COLO668 (cell line): ENCODE measurements around the gene HOXC11.

Experiments
- DNase-seq: peaks from one replicate; lab custom pipeline; 2025; ENCODE audit not compliant: unreplicated experiment; lab: John Stamatoyannopoulos, UW

HOXC11 gene

DNA sequence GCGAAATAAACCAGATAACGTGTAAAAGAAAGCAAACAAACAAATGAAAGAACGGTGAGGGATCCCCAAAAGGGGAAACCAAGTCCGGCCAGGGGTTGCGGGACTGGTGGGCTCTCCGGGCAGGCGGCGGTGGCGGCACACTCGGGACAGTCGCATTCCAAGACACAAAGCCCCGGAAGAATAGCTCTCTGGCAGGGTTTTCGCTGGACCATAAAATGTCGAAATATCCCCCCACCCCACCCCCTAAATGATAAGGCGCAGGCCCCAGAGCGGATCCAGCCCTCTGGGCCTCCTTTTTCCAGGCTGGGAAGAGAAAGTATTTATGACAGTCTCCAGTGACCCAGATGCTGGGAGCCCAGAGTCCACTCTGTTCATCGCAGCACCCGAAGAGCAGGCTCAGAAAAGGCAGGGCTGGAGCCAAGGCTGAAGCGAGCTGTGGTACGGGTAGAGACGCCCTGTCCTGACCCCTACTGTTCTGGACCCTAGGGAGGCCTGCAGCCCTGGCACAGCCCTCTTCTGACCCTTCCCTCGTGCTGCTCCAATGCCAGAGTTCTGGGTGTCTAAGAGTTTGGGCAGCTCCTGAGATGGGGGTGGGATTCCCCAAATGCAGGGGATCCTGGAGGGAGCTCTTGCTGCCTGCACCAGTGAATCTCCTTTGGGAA, 33.8 kb downstream of the HOXC11 start:
- DNase-seq = no peak

DNA sequence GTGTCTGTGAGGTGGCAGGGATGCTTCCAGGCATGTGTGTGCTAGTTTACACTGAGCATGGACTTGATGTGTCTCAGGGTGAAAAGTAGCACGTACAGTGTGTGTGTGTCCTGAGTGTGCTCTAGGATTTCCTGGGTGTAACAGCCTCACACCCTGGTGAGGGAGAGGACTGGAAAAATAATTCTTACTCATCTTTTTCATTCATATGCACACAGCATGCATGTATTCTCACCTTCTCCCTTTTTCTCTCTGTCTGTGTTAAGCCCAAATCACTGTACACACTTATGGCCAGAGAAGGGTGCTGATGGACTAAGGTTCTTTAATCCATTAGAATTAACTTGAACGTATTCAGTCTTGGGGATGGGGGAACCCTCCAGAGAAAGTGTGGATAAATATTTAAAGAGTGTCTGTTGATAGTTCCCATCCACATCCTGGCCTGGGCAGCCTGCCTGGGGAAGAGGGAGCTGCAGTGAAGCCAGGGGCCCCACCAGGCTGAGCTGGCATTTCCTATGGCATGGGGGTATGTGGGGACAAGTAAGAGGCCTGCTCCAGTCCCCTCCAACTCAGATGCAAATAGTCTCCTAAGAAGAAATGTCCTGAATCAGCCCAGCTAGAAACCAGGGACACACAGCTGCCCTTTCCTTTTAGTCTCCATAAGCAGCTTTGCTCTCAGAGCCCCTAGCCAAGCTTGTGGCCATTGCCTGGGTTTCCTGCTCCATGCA, 34.8 kb downstream of the HOXC11 start:
- DNase-seq = no peak

DNA sequence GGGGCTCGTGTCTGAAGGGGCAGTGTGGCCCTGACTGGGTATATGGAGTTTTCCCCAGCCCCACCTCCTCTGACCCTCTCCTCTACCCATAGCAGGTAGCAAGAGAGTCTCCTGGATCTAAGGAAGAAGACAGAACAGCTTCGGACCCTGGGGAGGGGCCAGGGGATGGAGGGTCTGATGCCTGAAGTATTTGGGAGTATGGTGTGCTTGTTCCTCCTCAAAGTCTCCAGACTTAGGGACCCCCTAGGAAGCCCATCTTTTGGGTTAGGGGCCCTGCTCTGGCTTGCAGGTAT, 35.3 kb downstream of the HOXC11 start:
- no peak for DNase-seq

DNA sequence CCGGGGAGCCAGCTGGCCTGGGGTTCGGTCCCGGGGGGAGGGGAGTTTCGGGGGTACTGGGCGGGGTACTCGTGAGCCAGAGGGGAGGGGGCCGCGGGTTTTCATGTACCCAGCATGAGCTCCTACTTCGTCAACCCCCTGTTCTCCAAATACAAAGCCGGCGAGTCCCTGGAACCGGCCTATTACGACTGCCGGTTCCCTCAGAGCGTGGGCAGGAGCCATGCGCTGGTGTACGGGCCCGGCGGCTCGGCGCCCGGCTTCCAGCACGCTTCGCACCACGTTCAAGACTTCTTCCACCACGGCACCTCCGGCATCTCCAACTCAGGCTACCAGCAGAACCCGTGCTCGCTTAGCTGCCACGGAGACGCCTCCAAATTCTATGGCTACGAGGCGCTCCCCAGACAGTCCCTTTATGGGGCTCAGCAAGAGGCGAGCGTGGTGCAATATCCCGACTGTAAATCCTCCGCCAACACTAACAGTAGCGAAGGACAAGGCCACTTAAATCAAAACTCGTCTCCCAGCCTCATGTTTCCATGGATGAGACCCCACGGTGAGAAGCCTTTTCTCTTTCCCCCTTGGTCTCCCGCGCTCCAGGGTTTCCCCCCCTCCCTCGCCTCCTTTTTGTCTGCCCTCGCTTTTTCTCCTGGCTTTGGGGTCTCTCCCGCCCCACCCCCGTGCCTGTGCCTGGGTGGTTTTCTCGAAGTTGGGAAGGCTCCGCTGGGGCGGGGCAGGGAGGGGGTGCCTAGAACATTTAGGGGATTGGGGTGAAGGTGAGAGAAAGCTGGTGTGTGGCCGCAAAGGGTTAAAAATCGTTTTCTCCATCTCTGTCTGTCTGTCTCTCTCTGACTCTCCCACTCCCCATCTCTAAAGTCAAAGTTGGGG, 36.5 kb downstream of the HOXC11 start:
- DNase-seq = no peak

DNA sequence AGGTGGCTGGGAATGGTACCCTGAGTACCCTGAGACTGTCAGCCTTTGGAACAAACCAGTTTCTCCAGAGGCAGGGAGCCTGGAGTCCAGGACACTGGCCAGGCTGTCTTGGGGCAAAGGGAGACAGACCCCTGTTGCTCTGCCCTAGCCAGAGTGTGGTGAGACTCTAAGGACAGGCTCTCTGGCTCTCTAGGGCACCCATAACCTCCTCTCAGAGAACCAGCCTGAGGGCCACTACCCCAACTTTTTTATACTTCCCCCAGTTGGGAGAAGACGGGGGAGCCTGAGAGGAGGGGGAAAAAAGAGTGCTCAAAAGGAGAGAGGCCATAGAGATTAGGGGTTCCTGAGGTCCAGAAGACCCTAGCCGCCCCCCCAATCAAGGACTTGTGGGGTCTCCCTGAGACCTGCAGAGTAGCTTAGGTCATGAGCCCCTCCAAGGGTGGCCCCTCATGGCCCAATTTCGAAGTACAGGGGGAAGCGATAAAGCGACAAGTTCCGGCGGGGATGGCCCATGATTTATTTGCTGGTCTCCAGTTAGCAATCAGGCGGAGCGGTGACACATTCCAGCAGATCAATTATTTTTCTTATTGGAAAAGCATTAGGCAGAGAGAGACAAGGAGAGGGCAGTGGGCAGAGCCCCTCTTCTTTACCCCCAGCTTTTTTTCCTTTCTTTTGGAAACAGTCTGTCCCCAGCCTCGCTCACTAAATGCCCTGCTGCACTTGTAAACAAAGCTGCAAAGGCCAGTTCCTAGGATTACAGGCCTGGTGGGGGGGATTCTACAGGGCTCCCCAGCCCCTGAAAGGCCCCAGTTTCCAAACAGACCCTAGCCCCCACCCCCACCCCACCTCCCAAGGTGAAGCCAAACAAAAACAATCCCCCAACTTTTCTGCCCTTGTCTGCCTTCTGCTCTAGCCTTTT, 37.4 kb downstream of the HOXC11 start:
- DNase-seq = no peak

DNA sequence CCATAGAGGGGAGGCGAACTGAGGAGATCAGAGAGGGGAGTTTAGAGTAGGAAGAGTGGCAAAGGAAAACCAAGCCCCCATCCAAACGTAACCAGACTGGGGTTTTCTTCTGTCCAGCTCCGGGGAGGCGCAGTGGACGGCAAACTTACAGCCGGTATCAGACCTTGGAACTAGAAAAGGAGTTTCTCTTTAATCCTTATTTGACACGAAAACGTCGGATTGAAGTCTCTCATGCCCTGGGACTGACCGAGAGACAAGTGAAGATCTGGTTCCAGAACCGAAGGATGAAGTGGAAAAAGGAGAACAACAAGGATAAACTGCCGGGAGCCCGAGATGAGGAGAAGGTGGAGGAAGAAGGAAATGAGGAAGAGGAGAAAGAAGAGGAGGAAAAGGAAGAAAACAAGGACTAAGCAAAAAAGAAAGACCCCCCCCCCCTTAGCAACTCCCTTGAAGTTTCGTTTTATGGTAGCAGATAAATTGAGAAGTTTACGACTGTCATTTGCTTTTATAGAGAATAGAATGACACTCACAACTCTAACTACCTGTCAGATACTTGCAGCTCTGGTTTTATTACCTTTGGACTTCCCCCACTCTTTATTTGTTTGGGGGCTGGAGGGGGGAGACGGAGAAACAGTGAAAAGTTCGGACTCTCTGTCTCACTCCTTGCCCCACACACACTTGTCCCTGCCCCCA, 38.2 kb downstream of the HOXC11 start:
- DNase-seq = no peak

DNA sequence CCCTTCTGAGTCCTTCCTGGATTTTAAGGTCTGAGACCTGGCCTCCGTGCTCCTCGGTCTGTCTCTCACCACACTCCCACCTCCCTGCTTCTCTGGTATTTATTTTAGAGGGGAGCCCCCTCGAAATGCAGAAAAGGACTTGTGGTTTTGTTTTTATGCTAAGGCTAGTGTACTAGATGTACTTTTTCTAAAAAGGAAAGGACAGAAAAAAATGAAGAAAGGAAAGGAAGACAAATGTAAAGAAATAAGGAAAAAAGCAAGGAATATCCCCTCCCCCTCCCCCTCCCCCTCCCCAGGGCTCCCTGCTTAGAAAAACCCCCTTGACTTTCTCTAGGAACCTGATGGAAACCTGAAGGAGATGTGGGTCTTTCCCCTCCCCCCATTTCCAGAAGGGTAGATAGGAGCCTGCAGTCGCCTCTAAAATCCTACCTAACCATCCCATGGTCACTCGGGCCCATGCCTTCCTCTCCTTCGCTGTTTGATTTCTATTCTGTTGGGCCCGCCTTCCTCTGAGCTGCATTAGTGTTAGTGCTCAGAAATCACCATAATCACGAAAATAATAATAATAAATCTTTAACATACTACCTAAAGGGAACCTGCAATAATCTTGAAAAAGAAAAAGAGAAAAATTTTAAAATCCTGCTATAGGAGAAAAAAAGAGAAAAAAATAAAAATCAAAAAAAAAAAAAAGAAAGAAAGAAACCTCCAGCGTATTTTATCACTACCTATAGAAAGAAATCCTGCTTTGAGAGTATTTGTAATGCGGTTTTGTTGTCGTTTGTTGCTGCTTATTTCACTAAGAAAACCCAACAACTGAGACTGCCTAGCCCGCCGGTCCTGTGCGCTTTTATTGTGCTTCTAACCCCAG, 39.0 kb downstream of the HOXC11 start:
- no peak for DNase-seq

DNA sequence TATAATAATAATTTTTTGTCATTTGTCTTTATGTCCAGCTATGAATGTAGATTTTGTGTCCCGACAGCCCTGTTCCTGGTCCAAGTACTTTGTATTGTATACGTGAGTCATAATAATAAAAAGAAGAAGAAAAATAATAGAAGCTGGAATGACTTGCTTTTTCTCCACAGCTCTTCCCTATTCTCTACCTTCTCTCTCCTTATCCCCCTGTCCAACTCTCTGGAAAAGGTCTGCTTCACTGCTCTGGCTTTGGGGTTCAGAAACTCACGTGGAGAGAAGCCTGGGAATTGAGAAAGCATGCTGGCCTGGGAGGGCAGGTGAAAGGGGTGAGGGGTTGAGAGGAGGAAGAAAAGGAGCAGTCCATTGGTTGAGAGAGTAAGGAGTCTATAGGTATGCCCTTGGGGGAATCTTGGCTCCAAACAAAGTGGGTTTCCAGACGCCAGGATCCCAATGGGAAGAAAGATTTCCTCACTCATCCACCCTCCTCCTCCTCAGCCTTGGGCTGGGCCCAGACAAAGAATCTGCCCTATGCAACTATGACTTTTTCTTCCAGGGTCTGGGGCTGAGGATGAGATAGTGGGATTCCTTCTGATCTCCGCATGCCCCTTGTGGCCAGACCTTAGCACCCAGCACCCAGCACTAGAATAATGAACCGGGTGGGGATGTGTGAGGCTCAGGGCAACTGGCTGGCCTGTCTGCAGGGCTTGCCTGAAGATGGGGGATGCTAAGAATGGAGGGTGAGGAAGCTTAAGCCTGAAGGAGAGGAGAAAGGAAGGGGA, 39.9 kb downstream of the HOXC11 start:
- no peak for DNase-seq

DNA sequence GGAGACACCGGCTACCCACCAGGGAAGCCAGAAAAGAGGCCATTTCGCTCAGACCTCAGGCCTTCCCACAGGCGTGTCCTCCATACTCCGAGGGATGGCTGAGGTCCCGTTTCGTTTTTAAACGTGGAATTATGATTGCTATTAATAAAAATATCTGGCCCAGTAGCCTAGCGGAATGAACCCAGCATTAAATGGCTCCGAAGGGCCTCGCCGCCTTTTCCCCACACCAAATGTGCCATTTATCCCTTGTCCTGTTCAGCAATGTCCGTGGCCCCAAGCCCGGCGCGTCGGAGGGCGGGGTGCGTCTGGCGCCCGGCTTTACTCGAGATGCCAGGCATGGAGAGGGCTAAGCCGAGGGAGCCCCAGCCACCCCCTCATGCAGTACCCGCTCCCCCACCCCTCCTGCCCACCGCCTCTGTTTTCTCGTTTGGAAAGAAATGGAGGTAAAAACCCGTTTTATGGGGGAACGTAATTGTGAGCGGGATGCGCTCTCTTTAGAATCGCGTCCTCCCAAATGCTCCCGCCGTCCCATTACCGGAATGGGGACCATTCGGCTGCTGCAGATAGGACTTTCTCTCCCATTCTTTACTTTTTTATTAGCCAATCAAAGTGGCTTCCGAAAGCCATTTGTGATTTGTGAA, 41.6 kb downstream of the HOXC11 start:
- DNase-seq = no peak

DNA sequence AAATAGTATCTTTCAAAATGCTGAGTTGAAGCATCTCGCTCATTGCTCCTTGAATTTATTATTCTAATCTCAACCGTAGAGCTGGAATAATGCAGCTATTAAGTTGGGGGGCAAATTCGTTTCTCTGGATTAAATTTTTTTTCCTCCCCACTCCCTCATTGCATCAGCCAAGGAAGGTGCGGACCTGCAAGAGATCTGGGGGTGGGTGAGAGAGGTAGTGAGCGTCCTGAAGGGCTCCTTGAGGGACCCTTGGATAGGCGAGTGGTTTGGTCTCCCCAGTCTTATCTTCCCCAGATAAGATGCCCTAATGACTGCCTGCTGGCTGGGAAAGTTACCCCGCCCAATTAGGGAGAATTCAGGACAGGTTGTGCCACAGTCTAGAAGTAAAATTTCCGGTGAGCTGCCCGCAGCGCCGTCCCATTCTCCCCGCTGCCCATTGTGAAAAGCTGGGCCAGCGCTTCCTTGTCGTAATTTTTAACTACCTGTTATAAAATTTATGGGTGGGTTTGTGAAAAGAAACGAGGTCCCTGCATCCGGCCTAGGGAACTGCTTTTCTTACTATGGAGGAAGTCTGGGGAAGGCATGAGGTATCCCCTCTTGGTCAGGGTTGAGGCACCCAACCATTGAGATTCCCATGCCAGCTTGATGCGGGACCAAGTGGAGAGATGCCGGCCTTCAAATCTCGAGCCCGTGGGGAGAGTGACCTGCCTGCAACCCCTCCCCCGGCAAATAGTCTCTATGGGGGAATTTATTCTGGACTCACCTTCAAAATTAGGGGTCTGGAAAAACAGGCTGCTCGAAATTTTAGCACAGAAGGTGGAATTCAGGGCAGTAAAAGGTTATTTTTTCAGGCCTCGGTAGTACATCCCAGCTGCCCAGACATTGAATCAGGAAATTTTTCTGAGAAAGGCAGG, 42.3 kb downstream of the HOXC11 start:
- no peak for DNase-seq

DNA sequence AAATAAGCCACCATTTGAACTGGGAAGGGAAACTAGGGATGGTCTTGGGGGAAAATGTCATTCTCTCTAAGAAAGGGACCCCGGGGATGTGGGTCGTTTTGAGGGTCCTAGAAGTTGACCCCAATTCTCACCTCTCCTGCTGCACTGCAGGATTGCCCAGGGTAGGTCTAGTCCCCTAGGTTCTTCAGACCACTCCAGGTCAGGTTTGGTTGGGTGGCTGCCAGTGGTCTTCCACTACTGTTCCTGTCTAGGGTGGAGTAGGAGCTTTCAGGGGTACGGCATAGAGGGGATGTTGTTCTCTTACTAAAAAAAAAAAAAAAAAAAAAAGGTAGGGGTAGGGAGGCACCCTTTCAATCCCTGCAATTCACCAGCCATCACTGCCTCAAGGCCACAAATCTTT, 43.1 kb downstream of the HOXC11 start:
- no peak for DNase-seq

DNA sequence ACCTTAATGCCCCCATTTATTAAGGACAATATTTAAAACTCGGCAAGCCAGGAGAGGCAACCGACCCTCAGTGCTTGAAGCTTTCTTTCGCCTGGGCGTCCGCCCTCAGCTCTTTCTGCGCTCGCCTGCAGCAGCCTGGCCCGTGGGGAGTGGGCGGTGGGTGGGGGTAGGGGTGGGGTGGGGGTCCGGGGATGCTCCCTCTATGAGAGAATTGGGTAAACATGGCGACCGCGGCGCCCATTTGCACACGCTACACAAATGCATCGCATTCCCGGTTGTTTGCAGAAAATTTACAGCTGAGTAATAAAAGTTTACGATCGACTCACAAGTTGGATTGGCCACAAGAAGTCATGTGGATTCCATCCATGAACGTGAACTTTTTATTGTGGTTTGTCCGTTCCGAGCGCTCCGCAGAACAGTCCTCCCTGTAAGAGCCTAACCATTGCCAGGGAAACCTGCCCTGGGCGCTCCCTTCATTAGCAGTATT, 43.6 kb downstream of the HOXC11 start:
- DNase-seq = no peak

DNA sequence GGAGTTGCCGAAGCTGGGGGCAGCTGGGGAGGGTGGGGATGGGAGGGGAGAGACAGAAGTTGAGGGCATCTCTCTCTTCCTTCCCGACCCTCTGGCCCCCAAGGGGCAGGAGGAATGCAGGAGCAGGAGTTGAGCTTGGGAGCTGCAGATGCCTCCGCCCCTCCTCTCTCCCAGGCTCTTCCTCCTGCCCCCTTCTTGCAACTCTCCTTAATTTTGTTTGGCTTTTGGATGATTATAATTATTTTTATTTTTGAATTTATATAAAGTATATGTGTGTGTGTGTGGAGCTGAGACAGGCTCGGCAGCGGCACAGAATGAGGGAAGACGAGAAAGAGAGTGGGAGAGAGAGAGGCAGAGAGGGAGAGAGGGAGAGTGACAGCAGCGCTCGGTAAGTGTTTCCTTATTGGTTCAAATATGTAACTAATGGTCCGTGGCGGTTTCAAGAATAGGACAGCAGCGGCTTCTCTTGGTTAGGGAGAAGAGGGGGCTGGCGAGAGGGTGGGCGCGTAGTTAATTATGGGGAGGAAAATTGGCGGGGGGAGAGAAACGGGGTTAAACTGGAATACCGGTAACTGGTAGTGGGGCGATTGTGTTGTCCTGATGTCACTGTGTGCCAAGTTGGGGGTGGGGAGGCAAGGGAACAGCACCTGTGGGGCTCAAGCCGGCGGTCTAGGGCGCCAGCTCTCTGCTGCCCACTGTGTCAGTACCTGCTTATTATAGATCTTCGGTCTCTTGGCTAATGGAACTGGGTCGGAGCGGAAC, 44.3 kb downstream of the HOXC11 start:
- DNase-seq = peak; percentile 15

DNA sequence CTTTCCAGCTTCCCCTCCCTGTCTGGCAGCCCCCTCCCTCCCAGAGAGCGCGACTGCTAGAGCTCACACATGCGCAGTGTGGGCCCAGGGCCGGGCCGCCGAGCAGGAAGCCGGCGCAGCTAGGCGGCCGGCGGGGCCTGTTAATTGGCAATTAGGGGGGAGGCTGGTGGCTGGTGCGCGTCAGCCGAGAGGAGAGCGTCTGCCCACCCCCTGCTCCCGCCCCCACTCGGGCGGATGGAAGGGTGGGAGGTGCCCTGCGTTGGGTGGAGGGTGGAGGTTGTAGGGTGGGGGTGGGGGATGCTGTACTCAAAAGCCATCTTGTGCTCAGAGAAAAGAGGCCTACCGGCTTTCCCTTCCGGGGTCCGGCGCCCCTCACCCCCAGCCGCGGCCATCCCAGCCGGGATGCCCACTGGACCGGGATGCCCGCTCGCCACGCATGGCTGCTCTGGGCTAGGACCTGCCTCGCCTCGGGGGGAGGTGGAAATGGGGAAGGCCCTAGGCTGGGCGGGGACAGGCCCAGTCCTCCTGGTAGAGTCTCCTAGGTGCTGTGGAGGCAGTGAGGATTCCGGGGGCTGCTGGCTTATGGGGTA, 45.0 kb downstream of the HOXC11 start:
- peak; percentile 39 for DNase-seq

DNA sequence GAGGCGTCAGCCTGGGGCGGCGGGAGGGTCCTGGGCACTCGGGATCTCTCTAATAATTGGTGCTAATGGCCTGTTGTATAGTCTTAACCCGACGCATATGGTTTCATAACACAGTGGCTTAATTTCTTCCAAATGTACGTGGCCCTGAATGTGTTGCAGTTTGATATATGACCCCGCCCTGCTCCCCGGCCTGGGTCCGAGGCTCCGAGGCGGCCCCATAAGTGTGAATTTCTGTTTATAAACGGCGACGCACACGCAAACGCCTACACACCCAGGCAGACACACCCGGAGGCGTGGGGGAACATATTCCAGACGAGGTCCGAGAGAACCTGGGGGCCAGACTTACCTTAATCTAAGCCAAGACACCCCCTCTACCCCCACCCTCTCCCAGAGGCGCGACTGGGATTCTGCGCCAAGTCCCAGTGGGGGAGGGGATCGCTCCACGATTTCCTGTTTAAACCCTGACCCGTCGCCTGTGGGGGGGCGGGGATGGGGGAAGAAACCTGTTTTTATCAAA, 45.6 kb downstream of the HOXC11 start:
- DNase-seq = no peak
